SU-DHL-6 (cell line): ENCODE results near the gene OR6K3.

Experiments used
- CTCF ChIP-seq: fragments of 200-600 bp; sonication (generic); IDR thresholded peaks from one replicate; pipeline ENCODE4 v1.5.1; 2017; ENCODE audit warnings: antibody characterized with exemption, mild to moderate bottlenecking, low read length, moderate library complexity; ENCODE audit not compliant: insufficient read depth, poor library complexity, severe bottlenecking
- EZH2phosphoT487 ChIP-seq: fragments of 200-600 bp; sonication (generic), shearing (Covaris generic); conservative IDR thresholded peaks from 2 replicates; pipeline ENCODE4 v1.6.1; 2018; ENCODE audit warnings: mild to moderate bottlenecking, antibody characterized with exemption, low read length, moderate library complexity, mixed read lengths

DNA sequence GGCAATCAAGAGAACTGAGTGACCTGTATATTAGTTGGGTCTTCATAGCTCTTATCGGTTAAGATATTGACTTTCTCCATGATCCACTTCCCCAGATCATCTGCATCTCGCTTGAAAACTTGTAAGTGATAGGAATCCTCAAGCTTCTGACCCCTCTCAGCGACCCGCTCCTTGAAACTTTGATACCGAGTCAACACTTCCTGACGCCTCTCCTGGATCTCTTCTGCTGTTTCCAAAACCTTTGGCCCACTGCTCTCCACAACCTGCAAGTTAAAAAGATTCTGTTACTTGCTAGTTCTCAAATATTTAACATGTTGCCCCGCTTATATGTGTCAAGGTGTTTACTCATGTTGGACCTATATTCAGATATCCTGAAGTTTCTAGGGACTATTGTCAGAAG is 35.4 kb downstream of the OR6K3 start:
- no peak for TF ChIP-seq EZH2phosphoT487
- TF ChIP-seq CTCF, result no peak
